Activated CD4-positive, alpha-beta T cell treated with anti-CD3 and anti-CD28 coated beads, Interleukin-2, amount 10 ng/mL, durations not matched to agents 7 days and 5 days (primary cell): Measurements from ENCODE around the gene ECEL1. TPM values are rescaled to one million over a fixed set of nuclear protein-coding genes. Genes with fewer than 3 reads are reported as not detected.

Experiments
- CTCF ChIA-PET: fragments of 350-600 bp; sonication (Branson Sonifier 250); formaldehyde crosslinking; loops from one replicate; lab custom pipeline; 2021; ENCODE audit warnings: antibody characterized with exemption; lab: Charles Lee
- POLR2A ChIA-PET: fragments of 350-600 bp; sonication (Branson Sonifier 250); formaldehyde crosslinking; loops from one replicate; lab custom pipeline; 2021; ENCODE audit warnings: antibody characterized with exemption; lab: Charles Lee
- DNase-seq: peaks from one replicate; pipeline ENCODE4 v3.0.0-alpha.2; 2020
- H3K27ac Mint-ChIP-seq: one replicate; pipeline ENCODE4 v1.8.0; 2021; ENCODE audit warnings: mild to moderate bottlenecking, moderate library complexity, mixed read lengths
- H3K27me3 Mint-ChIP-seq: one replicate; pipeline ENCODE4 v1.8.0; 2021; ENCODE audit warnings: mixed read lengths
- H3K36me3 Mint-ChIP-seq: one replicate; pipeline ENCODE4 v1.8.0; 2021; ENCODE audit warnings: low read depth, mixed read lengths
- H3K4me1 Mint-ChIP-seq: one replicate; pipeline ENCODE4 v1.8.0; 2021; ENCODE audit warnings: mixed read lengths
- H3K4me3 Mint-ChIP-seq: one replicate; pipeline ENCODE4 v1.8.0; 2021; ENCODE audit warnings: mild to moderate bottlenecking, moderate library complexity, mixed read lengths
- H3K9me3 Mint-ChIP-seq: one replicate; pipeline ENCODE4 v1.8.0; 2021; ENCODE audit warnings: mixed read lengths
- total RNA-seq, 2 experiments: library from RNA; stranded (reverse); gene quantifications; one replicate each; pipeline ENCODE4 v1.2.3, GENCODE V29; 2021

ECEL1 gene
- total RNA-seq, 2 experiments from 2014 or later: not detected

DNA sequence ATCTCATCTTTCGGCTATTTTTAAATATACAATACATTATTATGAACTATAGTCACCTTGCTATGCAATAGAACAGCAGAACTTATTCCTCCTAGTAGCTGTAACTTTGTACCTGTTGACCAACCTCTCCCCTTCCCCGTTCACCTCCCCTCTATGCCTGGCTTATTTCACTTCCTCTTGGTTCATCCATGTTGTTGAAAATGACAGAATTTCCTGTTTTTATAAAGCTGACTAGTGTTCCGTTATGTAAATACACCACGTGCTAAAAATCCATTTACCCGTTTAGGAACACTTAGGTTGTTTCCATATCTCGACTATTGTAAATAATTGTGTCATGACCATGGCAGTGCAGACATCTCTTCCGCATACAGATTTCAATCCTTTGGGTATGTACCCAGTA is 21.4 kb downstream of the ECEL1 start:
- H3K27ac Mint-ChIP-seq: no peak overlapping the region
- ChIA-PET CTCF (no interaction called here), POLR2A (no interaction called here)
- no peaks in the 10 kb centered on the region for H3K36me3 Mint-ChIP-seq
- no peak overlapping the region for H3K4me3 Mint-ChIP-seq
- H3K4me1 Mint-ChIP-seq: no peaks in the 10 kb centered on the region
- no peak for DNase-seq
- no peaks in the 10 kb centered on the region for H3K9me3 Mint-ChIP-seq
- peaks cover 41% of the 10 kb centered on the region for H3K27me3 Mint-ChIP-seq

DNA sequence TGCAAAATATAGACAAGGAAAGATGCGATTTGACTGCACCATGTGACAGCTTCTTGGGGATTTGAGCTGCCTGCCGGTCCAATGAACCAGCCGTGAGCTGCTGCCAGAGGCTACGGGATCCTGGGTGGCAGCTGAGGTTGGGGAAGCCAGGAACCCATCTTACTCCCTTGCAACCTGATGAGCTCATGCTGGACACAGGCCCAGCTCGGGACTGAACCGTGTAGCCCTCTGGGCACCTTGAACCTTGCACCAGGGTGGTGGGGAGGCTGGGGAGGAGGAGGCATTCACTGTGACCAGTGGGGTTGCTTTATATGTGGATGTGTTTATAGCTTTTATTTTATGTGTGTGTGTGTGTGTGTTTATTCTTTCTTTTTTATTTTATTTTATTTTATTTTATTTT is 22.6 kb downstream of the ECEL1 start:
- H3K27ac Mint-ChIP-seq: no peak overlapping the region
- H3K4me3 Mint-ChIP-seq: no peak overlapping the region
- CTCF ChIA-PET: no interaction called here
- POLR2A ChIA-PET: no interaction called here
- no peaks in the 10 kb centered on the region for H3K4me1 Mint-ChIP-seq
- H3K9me3 Mint-ChIP-seq: no peaks in the 10 kb centered on the region
- peaks cover 36% of the 10 kb centered on the region for H3K27me3 Mint-ChIP-seq
- DNase-seq: no peak
- H3K36me3 Mint-ChIP-seq: no peaks in the 10 kb centered on the region

DNA sequence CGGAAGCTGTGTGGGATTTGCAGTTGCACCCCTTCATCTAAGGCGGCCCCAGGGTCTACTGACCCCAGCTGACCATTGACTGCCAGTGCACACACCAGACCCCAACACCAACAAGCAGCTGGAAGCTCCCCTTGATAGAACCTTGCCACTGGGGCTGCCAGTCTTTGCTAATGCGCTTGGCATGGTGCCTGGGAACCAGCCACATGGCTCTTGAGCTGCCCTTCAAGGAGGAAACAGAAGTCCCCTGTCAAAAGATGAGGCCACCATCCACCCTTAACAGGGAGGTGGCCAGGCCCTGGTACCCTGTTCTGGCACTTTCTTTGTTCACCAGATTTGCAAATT is 23.1 kb downstream of the ECEL1 start:
- DNase-seq: no peak
- Mint-ChIP-seq H3K27me3 (peaks cover 36% of the 10 kb centered on the region), H3K36me3 (no peaks in the 10 kb centered on the region), H3K27ac (no peak overlapping the region), H3K4me3 (no peak overlapping the region), H3K9me3 (no peaks in the 10 kb centered on the region), H3K4me1 (no peaks in the 10 kb centered on the region)
- ChIA-PET CTCF (no interaction called here), POLR2A (no interaction called here)

DNA sequence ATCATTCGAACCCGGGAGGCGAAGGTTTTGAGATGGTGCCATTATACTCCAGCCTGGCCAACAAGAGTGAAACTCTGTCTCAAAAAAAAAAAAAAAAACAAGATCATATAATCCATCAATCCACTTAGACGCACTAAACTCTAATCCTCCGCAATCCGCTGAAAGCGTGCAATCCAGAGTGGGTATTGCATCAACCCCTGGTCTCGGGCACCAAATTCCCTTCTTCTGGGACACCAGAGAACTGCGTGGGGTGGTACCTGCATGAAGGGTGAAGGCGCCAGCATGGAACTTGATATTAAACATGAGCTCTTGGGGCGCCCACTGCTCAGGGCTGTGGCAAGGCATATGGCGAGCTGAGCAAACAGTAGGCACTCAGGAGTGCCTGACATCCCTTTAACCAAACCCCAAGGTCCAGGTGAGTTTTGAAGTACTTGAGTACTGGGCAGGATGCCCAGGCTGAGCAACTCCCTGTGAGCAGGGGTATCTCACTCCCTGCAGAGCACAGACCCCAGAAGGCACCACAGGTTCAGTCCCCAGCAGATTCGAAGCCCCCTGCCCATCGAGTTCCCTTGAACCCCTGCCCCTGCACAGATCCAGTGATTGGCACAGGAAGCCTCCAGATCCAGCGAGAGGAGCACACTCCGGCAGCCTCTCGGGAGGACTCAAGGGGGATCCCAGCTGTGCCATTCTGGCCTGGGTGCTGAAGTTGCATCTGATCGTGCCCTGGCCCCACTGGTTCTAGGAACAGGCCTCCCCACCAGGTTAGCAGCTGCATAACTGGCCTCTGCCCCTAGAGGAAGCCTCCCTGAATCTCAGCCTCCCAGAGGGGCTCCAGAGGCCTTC is 23.7 kb downstream of the ECEL1 start:
- Mint-ChIP-seq H3K9me3 (no peaks in the 10 kb centered on the region), H3K36me3 (no peaks in the 10 kb centered on the region), H3K4me3 (no peak overlapping the region), H3K4me1 (no peaks in the 10 kb centered on the region), H3K27ac (no peak overlapping the region), H3K27me3 (peaks cover 30% of the 10 kb centered on the region)
- ChIA-PET POLR2A (no interaction called here), CTCF (interaction anchor here (0.6 kb wide), 1 partner anchor 67 kb away, joined by 3 read pairs; no protein-coding TSS in a partner anchor)
- no peak for DNase-seq

DNA sequence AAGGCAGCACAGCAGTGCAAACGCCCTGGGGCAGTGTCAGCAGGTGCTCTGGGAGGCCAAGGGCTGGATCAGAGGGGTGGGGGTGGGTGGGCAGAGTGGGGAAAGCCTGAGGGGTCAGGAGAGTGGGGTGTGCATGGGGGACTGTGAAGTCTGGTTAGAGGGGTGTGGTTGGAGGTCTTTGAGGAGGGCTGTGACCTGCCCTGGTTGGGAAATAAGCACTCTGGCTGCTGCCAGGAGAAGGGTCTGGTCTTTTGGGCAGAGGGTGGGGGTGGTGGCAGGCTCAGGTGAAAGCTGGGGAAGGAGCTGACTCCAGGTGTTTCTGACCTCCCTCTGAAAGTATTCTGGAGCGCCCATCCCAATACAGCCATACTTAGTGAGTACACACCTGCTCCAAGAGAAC is 27.5 kb downstream of the ECEL1 start:
- DNase-seq: no peak
- Mint-ChIP-seq H3K27ac (no peak overlapping the region), H3K36me3 (no peaks in the 10 kb centered on the region), H3K9me3 (no peaks in the 10 kb centered on the region), H3K27me3 (peaks cover 14% of the 10 kb centered on the region), H3K4me1 (no peaks in the 10 kb centered on the region), H3K4me3 (no peak overlapping the region)
- CTCF ChIA-PET: no interaction called here
- POLR2A ChIA-PET: no interaction called here

DNA sequence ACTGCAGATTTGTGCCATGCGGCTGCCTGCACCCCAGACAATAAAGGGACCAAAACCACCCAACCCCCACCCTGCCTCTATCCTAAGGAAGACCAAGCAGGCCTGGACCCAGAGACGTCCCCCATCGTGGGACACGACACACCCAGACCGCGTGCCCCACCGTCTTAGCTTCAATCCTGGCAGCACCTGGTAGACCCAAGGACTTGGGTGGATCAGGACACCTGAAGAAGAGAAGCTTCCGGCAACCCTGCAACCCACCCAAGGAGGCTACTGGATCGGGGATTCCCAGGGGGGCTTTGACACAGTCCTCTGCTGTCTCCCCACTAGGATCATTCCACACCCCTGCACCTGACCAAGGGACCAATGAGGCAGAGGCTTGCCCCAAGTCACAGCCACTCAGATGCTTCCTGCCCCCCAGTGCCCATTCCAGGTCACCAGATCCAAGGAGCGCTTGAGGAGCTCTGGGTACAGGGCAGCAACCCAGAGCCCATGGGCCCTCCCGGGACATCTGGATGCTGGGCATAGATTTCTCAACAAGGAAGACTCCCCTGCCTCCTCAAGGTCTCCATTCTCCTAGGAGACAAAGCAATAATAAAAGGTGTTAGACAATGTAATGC is 28.1 kb downstream of the ECEL1 start:
- H3K27ac Mint-ChIP-seq: no peak overlapping the region
- H3K4me1 Mint-ChIP-seq: no peaks in the 10 kb centered on the region
- CTCF ChIA-PET: no interaction called here
- H3K36me3 Mint-ChIP-seq: no peaks in the 10 kb centered on the region
- H3K4me3 Mint-ChIP-seq: no peak overlapping the region
- POLR2A ChIA-PET: no interaction called here
- no peak for DNase-seq
- H3K9me3 Mint-ChIP-seq: no peaks in the 10 kb centered on the region
- H3K27me3 Mint-ChIP-seq: peaks cover 14% of the 10 kb centered on the region

DNA sequence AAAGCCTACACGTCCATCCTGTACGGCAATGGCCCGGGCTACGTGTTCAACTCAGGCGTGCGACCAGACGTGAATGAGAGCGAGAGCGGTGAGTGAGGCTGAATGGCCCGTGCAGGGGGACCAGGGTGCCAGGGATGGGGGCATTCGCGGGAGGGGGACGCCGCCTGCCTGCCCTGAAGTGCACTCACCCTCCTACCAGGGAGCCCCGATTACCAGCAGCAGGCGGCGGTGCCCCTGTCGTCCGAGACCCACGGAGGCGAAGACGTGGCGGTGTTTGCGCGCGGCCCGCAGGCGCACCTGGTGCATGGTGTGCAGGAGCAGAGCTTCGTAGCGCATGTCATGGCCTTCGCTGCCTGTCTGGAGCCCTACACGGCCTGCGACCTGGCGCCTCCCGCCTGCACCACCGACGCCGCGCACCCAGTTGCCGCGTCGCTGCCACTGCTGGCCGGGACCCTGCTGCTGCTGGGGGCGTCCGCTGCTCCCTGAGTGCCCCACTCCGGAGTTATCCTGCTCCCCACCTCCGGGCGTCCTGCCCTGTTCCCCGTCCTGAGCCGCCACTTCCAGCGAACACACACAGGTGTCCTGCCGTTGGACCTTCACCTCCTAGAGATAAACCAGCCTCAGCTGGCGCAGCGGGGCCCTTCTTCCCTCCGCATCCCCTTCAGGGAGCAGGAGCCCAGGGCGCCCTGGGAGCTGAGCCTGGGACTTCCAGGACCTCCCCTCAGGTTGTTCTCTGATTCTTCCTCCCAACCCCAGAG is 28.8 kb downstream of the ECEL1 start:
- no peak for DNase-seq
- Mint-ChIP-seq H3K27ac (no peak overlapping the region), H3K36me3 (no peaks in the 10 kb centered on the region), H3K27me3 (peaks cover 14% of the 10 kb centered on the region), H3K4me3 (no peak overlapping the region), H3K4me1 (no peaks in the 10 kb centered on the region), H3K9me3 (no peaks in the 10 kb centered on the region)
- POLR2A ChIA-PET: no interaction called here
- CTCF ChIA-PET: no interaction called here

DNA sequence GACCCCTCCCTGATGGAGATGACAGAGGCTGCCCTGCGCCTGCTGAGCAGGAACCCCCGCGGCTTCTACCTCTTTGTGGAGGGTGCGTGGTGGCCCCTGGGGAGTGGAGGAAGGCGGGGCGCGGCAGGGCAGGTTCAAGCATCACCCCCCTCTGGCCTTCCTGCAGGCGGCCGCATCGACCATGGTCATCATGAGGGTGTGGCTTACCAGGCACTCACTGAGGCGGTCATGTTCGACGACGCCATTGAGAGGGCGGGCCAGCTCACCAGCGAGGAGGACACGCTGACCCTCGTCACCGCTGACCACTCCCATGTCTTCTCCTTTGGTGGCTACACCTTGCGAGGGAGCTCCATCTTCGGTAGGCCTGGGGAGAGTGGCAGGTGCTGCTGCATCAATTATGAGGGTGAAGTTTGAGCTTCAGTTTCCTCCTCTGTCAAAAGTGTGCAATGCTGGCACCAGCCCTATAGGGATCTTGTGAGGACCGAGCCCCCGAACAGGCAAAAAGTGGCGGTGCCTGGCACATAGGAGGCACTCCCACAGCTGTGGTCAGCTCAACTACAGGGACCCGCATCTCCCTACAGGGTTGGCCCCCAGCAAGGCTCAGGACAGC is 29.5 kb downstream of the ECEL1 start:
- ChIA-PET CTCF (interaction anchor here (1.3 kb wide), 1 partner anchor 11 kb away, joined by 4 read pairs; no protein-coding TSS in a partner anchor), POLR2A (no interaction called here)
- H3K4me1 Mint-ChIP-seq: no peaks in the 10 kb centered on the region
- H3K4me3 Mint-ChIP-seq: no peak overlapping the region
- DNase-seq: no peak
- H3K9me3 Mint-ChIP-seq: no peaks in the 10 kb centered on the region
- H3K27ac Mint-ChIP-seq: no peak overlapping the region
- H3K27me3 Mint-ChIP-seq: peaks cover 14% of the 10 kb centered on the region
- no peaks in the 10 kb centered on the region for H3K36me3 Mint-ChIP-seq

DNA sequence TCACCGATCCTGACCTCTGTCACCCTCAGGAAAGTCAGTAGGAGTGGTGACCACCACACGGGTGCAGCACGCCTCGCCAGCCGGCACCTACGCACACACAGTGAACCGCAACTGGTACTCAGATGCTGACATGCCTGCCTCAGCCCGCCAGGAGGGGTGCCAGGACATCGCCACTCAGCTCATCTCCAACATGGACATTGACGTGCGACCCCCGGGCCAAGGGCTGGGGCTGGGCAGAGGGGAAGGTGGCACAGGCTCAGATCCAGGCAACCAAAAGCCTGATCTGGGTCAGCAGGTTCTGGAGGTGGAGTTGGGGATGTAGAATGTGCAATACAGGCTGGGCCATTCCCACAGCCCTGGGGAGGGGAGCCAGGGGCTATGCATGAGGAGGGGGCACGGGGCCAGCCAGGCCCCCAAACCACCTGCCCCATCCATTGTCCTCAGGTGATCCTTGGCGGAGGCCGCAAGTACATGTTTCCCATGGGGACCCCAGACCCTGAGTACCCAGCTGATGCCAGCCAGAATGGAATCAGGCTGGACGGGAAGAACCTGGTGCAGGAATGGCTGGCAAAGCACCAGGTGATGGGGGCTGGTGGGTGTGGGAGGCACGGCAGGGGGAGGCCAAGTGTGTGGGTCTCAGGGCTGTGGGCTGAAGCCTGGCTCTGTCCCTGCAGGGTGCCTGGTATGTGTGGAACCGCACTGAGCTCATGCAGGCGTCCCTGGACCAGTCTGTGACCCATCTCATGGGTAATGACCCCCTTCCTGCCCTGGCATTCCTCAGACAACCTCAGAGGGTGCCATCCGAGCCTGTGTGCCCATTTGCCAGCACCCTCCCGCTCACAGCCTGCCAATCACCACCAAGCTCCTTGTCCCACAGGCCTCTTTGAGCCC is 30.3 kb downstream of the ECEL1 start:
- POLR2A ChIA-PET: no interaction called here
- H3K4me3 Mint-ChIP-seq: no peak overlapping the region
- no peaks in the 10 kb centered on the region for H3K36me3 Mint-ChIP-seq
- CTCF ChIA-PET: interaction anchor here (1.3 kb wide), 1 partner anchor 10 kb away, joined by 4 read pairs; no protein-coding TSS in a partner anchor
- no peak overlapping the region for H3K27ac Mint-ChIP-seq
- no peaks in the 10 kb centered on the region for H3K4me1 Mint-ChIP-seq
- DNase-seq: no peak
- H3K9me3 Mint-ChIP-seq: no peaks in the 10 kb centered on the region
- H3K27me3 Mint-ChIP-seq: peaks cover 8% of the 10 kb centered on the region

DNA sequence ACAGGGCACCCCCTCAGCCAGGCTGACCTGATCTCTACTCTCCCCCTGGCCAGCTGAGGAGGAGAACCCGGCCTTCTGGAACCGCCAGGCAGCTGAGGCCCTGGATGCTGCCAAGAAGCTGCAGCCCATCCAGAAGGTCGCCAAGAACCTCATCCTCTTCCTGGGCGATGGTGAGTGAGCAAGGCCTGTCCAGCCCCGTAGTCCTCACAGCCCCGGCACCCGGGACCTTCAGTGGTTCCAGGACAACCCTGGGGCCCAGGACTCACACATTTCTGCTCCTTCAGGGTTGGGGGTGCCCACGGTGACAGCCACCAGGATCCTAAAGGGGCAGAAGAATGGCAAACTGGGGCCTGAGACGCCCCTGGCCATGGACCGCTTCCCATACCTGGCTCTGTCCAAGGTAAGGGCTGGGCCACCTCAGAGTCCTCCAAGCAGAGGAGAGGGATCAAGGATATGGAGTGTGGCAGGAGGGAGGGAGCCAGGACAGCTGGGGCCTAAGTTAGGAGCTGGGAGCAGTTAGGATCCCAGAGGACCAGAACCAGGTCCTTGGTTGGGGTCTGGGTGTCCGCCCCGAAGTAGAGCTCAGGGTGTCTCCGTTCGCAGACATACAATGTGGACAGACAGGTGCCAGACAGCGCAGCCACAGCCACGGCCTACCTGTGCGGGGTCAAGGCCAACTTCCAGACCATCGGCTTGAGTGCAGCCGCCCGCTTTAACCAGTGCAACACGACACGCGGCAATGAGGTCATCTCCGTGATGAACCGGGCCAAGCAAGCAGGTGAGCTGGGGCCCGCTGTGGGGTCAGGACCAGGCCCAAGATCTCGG is 31.1 kb downstream of the ECEL1 start:
- Mint-ChIP-seq H3K9me3 (no peaks in the 10 kb centered on the region), H3K27me3 (peaks cover 7% of the 10 kb centered on the region), H3K36me3 (no peaks in the 10 kb centered on the region), H3K4me3 (no peak overlapping the region), H3K4me1 (no peaks in the 10 kb centered on the region), H3K27ac (no peak overlapping the region)
- no peak for DNase-seq
- ChIA-PET POLR2A (no interaction called here), CTCF (no interaction called here)

DNA sequence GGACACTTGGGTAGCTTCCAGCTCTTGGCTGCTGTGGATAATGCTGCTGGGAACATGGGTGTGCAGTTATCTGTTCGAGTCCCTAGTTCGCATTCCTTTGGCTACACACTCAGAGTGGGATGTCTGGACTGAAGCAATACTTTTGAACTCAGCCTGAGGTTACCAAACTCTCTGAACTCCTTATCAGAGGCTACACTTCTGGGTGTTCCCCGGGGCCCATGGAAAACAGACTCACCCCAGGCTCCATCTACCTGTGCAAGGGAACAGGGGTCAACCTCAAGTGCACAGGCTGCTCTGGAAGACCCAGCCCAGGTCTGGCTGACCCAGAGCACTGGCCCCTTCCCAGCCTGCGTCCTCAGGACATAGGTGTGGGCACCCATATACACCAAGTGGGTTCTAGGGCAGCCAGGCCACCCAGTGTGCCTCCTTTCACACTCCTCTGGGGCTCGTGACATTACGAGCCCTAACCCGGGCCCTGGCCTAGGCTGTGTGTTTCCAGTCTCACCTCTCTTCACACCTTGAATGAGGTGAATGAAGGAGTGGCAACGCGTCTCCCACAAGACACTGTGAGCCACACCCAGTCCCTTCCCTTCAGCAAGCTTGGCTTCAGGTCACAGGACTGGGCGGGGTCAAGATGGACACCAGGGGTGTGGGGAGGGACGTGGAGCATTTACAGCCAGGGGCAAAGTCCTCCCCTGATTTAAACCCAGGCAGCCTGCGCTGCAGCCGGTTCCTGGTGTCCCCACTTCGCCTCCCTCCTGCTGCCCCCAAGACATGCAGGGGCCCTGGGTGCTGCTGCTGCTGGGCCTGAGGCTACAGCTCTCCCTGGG is 32.0 kb downstream of the ECEL1 start, which contains the start of gene ALPI:
Gene ALPI, plus strand, starts transcription at position 728 of the 830 bp plus-strand sequence. Its CDS starts 47 bp downstream, at position 775.
- H3K36me3 Mint-ChIP-seq: no peaks in the 10 kb centered on the region
- ChIA-PET CTCF (no interaction called here), POLR2A (no interaction called here)
- no peak within 1 kb of the TSS for H3K4me3 Mint-ChIP-seq
- H3K9me3 Mint-ChIP-seq: no peaks in the 10 kb centered on the region
- DNase-seq: no peak
- peaks cover 7% of the 10 kb centered on the region for H3K27me3 Mint-ChIP-seq
- no peaks in the 10 kb centered on the region for H3K4me1 Mint-ChIP-seq
- no peak within 1 kb of the TSS for H3K27ac Mint-ChIP-seq
